Stimulated activated CD8-positive, alpha-beta memory T cell treated with anti-CD3 and anti-CD28 coated beads, Interleukin-7, amount 100 ng/mL, for 1 hour (primary cell): ENCODE data around the gene GGPS1.
"Not testable (repeated sequence)": the region's sequence is repeated elsewhere in the genome, so short reads cannot be mapped to it uniquely, and the experiment has no call there.

Experiments
- DNase-seq, 2 donors: peaks; one replicate each; pipeline ENCODE4 v3.0.0-alpha.2; 2020; ENCODE audit warnings: low read depth in 2 of 2

The GGPS1 gene

DNA sequence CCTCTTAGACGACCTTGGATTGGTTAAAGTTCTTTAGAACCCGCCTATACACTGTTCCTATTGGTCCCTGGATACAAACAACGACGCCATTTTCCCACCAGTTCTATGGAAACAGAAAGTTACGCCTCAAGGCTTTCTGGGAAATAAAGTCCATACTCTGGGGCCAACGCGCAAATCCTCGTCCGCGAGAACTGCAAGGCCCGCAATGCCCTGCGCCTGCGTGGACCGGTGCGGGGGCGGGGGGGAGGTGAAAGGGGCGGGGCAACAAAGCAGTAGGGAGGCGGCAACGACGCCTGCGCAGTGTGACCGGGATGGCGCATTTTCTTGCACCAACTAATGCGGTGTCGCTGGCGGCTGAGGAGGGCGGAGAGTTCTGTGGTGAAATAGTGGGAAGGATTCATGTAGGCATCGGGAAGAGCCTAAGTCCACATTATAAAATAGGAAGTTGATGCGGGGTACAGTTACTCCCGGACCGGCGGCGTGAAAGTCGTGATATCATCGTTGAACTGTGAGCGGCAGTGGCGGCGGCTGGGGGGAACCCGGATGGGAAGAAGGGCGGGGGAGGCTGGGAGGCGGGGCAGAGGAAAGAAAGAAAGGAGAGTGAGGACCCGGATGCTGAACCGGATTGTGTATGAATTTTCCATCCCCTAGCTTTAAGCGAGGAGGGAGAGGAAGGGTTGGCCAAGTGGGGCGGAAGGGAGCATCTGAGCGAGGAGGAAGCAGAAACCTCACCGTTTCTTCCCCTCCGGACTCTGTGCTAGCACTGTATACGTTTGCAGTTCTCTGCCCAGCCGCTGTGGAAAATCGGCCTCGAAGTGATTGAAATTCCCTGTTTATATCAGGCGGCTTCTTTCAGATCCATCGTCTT lies at the start of gene GGPS1:
Gene GGPS1, plus strand, starts transcription at position 300 of the 868 bp plus-strand sequence. CDS start 6,695 bp downstream, outside the sequence.
- peak; percentile 96 to 100 for DNase-seq

DNA sequence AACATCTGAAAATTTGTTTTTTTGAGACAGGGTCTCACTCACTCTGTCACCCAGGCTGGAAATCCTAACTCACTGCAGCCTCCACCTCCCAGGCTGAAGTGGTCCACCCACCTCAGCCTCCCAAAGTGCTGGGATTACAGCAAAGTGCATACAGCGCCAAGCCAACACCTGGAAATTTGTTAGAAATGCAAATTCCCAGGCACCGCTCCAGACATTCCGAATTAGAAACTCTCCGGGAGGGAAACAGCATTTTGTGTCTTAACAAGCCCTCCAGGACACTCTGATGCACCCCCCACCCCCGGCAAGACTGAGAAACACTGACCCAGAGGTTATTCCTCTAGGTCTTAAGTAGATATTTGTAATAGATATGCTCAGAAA lies 49.5 kb upstream of the GGPS1 start:
- DNase-seq: no peak

DNA sequence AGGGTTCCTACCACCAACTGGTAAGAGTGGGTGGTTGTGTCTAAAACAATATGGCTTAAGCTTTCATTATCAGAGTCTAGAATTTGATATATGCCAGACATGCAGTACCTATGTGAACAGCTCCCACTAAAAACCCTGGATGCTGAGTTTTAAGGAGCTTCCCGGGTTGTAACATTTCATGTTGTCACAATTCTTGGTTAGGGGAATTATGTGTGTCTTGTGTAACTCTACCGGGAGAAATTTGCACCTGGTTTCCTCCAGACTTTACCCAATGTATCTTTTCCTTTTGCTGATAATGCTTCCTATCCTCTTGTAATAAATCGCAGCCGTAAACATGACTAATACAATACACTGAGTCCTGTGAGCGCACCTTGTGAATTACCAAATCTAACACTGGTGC lies 48.7 kb upstream of the GGPS1 start:
- no peak for DNase-seq

DNA sequence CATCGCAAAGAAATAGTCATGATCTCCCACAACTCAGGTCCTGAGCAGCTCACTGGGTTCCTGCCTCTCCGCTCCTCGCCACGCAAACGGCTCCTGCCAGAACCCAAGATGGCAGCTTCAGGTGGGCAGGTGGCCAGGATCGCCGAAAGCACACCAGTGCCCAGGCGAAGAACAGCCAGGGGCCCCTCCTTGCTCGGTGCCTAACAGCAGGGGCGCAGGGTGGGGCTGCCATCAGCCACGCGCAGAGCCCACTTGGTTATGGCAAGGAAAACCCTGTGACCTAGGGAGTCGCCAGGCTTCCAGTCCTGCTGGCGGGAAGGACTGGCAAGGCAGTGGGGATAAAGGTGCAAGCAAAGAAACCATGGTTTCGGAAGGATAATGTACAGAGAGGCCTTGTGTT lies 47.9 kb upstream of the GGPS1 start:
- no peak for DNase-seq

GRCh38 chr1:235283636-235284035 lies 44.7 kb upstream of the GGPS1 start:
- DNase-seq: not testable (repeated sequence)

GRCh38 chr1:235284231-235284769 lies 44.1 kb upstream of the GGPS1 start:
- no peak for DNase-seq

DNA sequence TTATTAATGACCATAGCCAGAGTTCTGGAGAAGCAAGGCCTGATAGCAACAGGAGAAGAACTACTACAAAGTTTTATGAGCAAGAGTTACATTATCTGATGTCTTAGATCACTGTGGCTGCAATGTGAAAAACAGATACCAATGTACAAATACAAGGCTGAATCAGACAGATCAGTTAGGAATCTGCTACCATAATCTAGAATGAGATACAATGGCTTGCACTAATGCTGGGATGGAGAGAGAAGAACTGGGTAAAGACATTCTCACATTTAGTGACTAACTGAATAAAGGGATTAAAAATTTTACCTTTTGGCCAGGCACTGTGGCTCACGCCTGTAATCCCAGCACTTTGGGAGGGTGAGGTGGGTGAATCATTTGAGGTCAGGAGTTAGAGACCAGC lies 41.7 kb upstream of the GGPS1 start:
- DNase-seq: no peak

GRCh38 chr1:235287208-235287882 lies 41.0 kb upstream of the GGPS1 start:
- no peak for DNase-seq

GRCh38 chr1:235289859-235290739 lies 38.3 kb upstream of the GGPS1 start:
- no peak for DNase-seq

DNA sequence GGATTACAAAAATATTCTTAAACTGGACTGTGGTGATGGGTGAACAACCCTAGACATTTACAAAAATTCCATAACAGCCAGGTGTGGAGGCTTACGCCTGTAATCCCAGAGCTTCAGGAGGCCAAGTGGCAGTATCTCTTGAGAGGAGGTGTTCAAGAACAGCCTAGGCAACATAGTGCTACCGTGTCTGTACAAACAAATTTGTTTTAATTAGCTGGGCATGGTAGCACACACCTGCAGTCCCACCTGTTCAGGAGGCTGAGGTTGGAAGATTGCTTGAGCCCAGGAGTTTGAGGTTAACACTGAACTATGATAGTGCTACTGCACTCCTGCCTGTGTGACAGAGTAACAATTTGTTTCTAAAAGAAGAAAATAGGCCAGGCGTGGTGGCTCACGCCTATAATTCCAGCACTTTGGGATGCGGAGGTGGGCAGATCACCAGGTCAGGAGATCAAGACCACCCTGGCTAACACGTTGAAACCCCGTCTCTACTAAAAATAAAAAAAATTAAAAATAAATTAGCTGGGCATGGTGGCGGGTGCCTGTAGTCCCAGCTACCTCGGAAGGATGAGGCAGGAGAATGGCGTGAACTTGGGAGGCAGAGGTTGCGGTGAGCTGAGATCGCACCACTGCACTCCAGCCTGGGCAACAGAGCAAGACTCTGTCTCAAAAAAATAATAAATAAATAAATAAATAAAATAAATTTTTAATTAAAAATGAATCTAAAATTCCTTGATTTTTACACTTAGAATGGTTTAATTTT lies 37.4 kb upstream of the GGPS1 start:
- no peak for DNase-seq

DNA sequence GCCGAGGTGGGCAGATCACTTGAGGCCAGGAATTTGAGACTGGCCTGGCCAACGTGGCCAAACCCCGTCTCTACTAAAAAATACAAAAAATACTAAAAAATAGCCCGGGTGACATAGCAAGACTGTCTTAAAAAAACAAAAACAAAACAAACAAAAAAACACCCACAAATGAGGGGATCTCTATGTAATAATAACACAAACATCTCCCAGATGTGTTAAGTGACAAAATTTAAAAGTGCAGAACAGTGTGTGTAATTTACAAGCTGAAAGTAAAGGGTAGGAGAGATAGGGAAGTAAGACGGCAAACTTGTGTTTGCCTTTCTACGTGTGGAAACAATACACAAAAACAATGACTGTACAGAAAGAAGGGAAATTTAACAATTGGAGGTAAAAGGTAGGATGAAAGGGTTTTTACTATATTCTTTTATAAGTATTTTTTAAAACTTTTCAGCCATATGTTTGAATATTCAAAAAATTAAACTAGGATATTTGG lies 36.7 kb upstream of the GGPS1 start:
- DNase-seq: no peak

- DNase-seq: no peak
These were observed 35.6 kb upstream of the GGPS1 start for GRCh38 chr1:235292790-235293189.

- DNase-seq: no peak
These were observed 34.9 kb upstream of the GGPS1 start for GRCh38 chr1:235293322-235293942.

GRCh38 chr1:235295902-235296350 lies 32.4 kb upstream of the GGPS1 start:
- no peak for DNase-seq

- DNase-seq: no peak
These were observed 31.6 kb upstream of the GGPS1 start for GRCh38 chr1:235296729-235297128.

GRCh38 chr1:235297579-235297978 lies 30.8 kb upstream of the GGPS1 start:
- DNase-seq: no peak

GRCh38 chr1:235298758-235299157 lies 29.6 kb upstream of the GGPS1 start:
- no peak for DNase-seq

GRCh38 chr1:235299169-235299858 lies 29.1 kb upstream of the GGPS1 start:
- no peak for DNase-seq

- DNase-seq: no peak
These were observed 26.2 kb upstream of the GGPS1 start for GRCh38 chr1:235302143-235302542.
